ENCODE results near the gene KCNA5. TPM values are rescaled to one million over a fixed set of nuclear protein-coding genes. Genes with fewer than 3 reads are reported as not detected.

Gene KCNA5
- polyA plus RNA-seq, 3 donors, result not detected

GRCh38 chr12:5034603-5035002, 9.1 kb upstream of the KCNA5 start:
- Histone ChIP-seq H3K27me3 (ENCODE audit: control insufficient read depth in 2 of 2, insufficient read depth in 2 of 2, low read length in 2 of 2) (peaks cover 9 to 13% of the 10 kb centered on the region in 2 donors), H2AFZ (ENCODE audit: insufficient read depth, low read depth, low read length, poor library complexity, severe bottlenecking) (no peak overlapping the region), H3K4me2 (replicated peaks; ENCODE audit: extremely low read depth, low read length, poor library complexity, severe bottlenecking) (no peak overlapping the region), H3K9ac (ENCODE audit: insufficient read depth, low read length, poor library complexity, severe bottlenecking) (no peak overlapping the region), H3K79me2 (ENCODE audit: insufficient read depth, low read length) (no peaks in the 10 kb centered on the region), H4K20me1 (ENCODE audit: insufficient read depth, low read length) (no peaks in the 10 kb centered on the region), H3K36me3 (replicated peaks in 1 of 2; ENCODE audit: control insufficient read depth in 1 of 2, insufficient read depth in 2 of 2, low read length in 2 of 2) (no peaks in the 10 kb centered on the region), H3K9me3 (replicated peaks in 1 of 2; ENCODE audit: control insufficient read depth in 1 of 2, insufficient read depth in 1 of 2, low read length in 2 of 2) (no peaks in the 10 kb centered on the region), H3K4me1 (ENCODE audit: control insufficient read depth in 1 of 2, insufficient read depth in 2 of 2, low read length in 2 of 2) (no peaks in the 10 kb centered on the region), H3K4me3 (replicated peaks in 1 of 3; ENCODE audit: low read depth in 2 of 3, low read length in 3 of 3) (no peak overlapping the region), H3K27ac (ENCODE audit: low read depth in 1 of 2, low read length in 2 of 2) (no peak overlapping the region)
- H3K36me3 Mint-ChIP-seq, result no peaks in the 10 kb centered on the region
- H3K27me3 Mint-ChIP-seq (ENCODE audit: low read depth in 3 of 3), result peaks cover 13 to 18% (median 16%) of the 10 kb centered on the region in 3 donors
- H3K9me3 Mint-ChIP-seq, result no peaks in the 10 kb centered on the region
- 100% methylated on average over 2 of the region's 5 CpGs for WGBS (ENCODE audit: insufficient coverage)
- intact Hi-C loops (cut with micrococcal nuclease), result no loop called here
- no peak overlapping the region for H3K27ac Mint-ChIP-seq
- DNase-seq, result no peak
- TF ChIP-seq CTCF (IDR thresholded peaks at IDR 0.05), result no peak
- no peaks in the 10 kb centered on the region for H3K4me1 Mint-ChIP-seq
- no peak overlapping the region for H3K4me3 Mint-ChIP-seq

- intact Hi-C loops (cut with micrococcal nuclease), result no loop called here
- no peak for TF ChIP-seq CTCF (IDR thresholded peaks at IDR 0.05)
- H3K4me1 ChIP-seq (ENCODE audit: control insufficient read depth in 1 of 2, insufficient read depth in 2 of 2, low read length in 2 of 2), result no peaks in the 10 kb centered on the region
- no peak overlapping the region for H3K27ac Mint-ChIP-seq
- no peak overlapping the region for H3K9ac ChIP-seq (ENCODE audit: insufficient read depth, low read length, poor library complexity, severe bottlenecking)
- H3K36me3 Mint-ChIP-seq, result no peaks in the 10 kb centered on the region
- H3K27ac ChIP-seq (ENCODE audit: low read depth in 1 of 2, low read length in 2 of 2), result no peak overlapping the region
- DNase-seq, result no peak
- H2AFZ ChIP-seq (ENCODE audit: insufficient read depth, low read depth, low read length, poor library complexity, severe bottlenecking), result no peak overlapping the region
- H3K79me2 ChIP-seq (ENCODE audit: insufficient read depth, low read length), result no peaks in the 10 kb centered on the region
- H3K4me1 Mint-ChIP-seq, result peaks cover 2% of the 10 kb centered on the region
- H3K27me3 ChIP-seq (ENCODE audit: control insufficient read depth in 2 of 2, insufficient read depth in 2 of 2, low read length in 2 of 2), result peaks cover 18 to 23% of the 10 kb centered on the region in 2 donors
- H3K4me2 ChIP-seq (replicated peaks; ENCODE audit: extremely low read depth, low read length, poor library complexity, severe bottlenecking), result no peak overlapping the region
- H3K9me3 Mint-ChIP-seq, result no peaks in the 10 kb centered on the region
- H4K20me1 ChIP-seq (ENCODE audit: insufficient read depth, low read length), result no peaks in the 10 kb centered on the region
- WGBS (ENCODE audit: insufficient coverage), result 100% methylated on average over 1 of the region's 6 CpGs
- H3K9me3 ChIP-seq (replicated peaks in 1 of 2; ENCODE audit: control insufficient read depth in 1 of 2, insufficient read depth in 1 of 2, low read length in 2 of 2), result no peaks in the 10 kb centered on the region
- no peak overlapping the region for H3K4me3 Mint-ChIP-seq
- no peaks in the 10 kb centered on the region for H3K36me3 ChIP-seq (replicated peaks in 1 of 2; ENCODE audit: control insufficient read depth in 1 of 2, insufficient read depth in 2 of 2, low read length in 2 of 2)
- no peak overlapping the region for H3K4me3 ChIP-seq (replicated peaks in 1 of 3; ENCODE audit: low read depth in 2 of 3, low read length in 3 of 3)
- peaks cover 20 to 28% (median 24%) of the 10 kb centered on the region in 3 donors for H3K27me3 Mint-ChIP-seq (ENCODE audit: low read depth in 3 of 3)
Measured at GRCh38 chr12:5035618-5036017, 8.1 kb upstream of the KCNA5 start.

Data from CD14-positive monocyte (primary cell).